Stimulated activated CD4-positive, alpha-beta T cell treated with anti-CD3 and anti-CD28 coated beads, Interleukin-12 subunit alpha, Interleukin-12 subunit beta, amount 100 ng/mL, for 48 hours (primary cell): ENCODE measurements around the gene IFI35.
"Not testable (repeated sequence)": the region's sequence is repeated elsewhere in the genome, so short reads cannot be mapped to it uniquely, and the experiment has no call there.

Experiments used
- DNase-seq, 3 donors: peaks; one replicate each; pipeline ENCODE4 v3.0.0-alpha.2; 2020; ENCODE audit warnings: low read depth in 2 of 3, low spot score in 1 of 3

IFI35 gene

GRCh38 chr17:43006639-43007551 is at the start of gene IFI35:
IFI35 (plus strand) TSS chr17:43006784; CDS start chr17:43006948, 164 bp downstream.
- DNase-seq = peak; percentile 76 to 79 (median 78)

- DNase-seq = peak; percentile 82 to 87 (median 87)
Measured at GRCh38 chr17:42964161-42964932, 42.2 kb upstream of the IFI35 start, which contains the start of gene AARSD1. AARSD1 (minus strand) TSS chr17:42964454; CDS start chr17:42964440, 14 bp downstream.

GRCh38 chr17:42967925-42968324 is 38.7 kb upstream of the IFI35 start:
- no peak for DNase-seq

- DNase-seq = no peak
Measured at GRCh38 chr17:42969001-42969581, 37.5 kb upstream of the IFI35 start.

- DNase-seq = no peak
Measured at GRCh38 chr17:42971589-42971988, 35.0 kb upstream of the IFI35 start.

GRCh38 chr17:42973323-42973722 is 33.3 kb upstream of the IFI35 start:
- DNase-seq = not testable (repeated sequence)

- DNase-seq = no peak
Measured at GRCh38 chr17:42975265-42975664, 31.3 kb upstream of the IFI35 start.

GRCh38 chr17:42975701-42976100 is 30.9 kb upstream of the IFI35 start:
- not testable (repeated sequence) for DNase-seq

- DNase-seq = peak in 1 of 3 donors; percentile 15
Measured at GRCh38 chr17:42979511-42980273, 26.9 kb upstream of the IFI35 start, which contains the start of gene PTGES3L. PTGES3L (minus strand) TSS chr17:42980080; CDS start chr17:42980053, 27 bp downstream.

- DNase-seq = peak; percentile 79 to 88 (median 85)
Measured at GRCh38 chr17:42980274-42980765, 26.3 kb upstream of the IFI35 start, which contains the start of gene RUNDC1. RUNDC1 (plus strand) TSS chr17:42980565; CDS start chr17:42980577, 12 bp downstream.

GRCh38 chr17:42980766-42981397 is 25.7 kb upstream of the IFI35 start:
- peak; percentile 61 to 63 (median 62) for DNase-seq

GRCh38 chr17:42982266-42982665 is 24.3 kb upstream of the IFI35 start:
- no peak for DNase-seq

GRCh38 chr17:42985225-42985624 is 21.4 kb upstream of the IFI35 start:
- DNase-seq = no peak

GRCh38 chr17:42989141-42989540 is 17.4 kb upstream of the IFI35 start:
- no peak for DNase-seq

- DNase-seq = no peak
Measured at GRCh38 chr17:42989726-42990652, 16.6 kb upstream of the IFI35 start.

GRCh38 chr17:42991471-42991870 is 15.1 kb upstream of the IFI35 start:
- DNase-seq = no peak

GRCh38 chr17:42992872-42993271 is 13.7 kb upstream of the IFI35 start:
- DNase-seq = no peak

GRCh38 chr17:42993913-42994312 is 12.7 kb upstream of the IFI35 start:
- DNase-seq = not testable (repeated sequence)
